GM19193 (cell line): Measurements from ENCODE around the gene MAP3K14.

Source experiments
- POLR2A ChIP-seq: IDR thresholded peaks from 4 replicates; pipeline ENCODE4 v1.6.1; 2011; ENCODE audit not compliant: insufficient read depth, insufficient read length; ENCODE audit errors: extremely low read depth

MAP3K14 gene

GRCh38 chr17:45247429-45248131 is 69.2 kb downstream of the MAP3K14 start:
- TF ChIP-seq POLR2A = peak; percentile 70

- TF ChIP-seq POLR2A = no peak
Observed at GRCh38 chr17:45246861-45247428, 69.9 kb downstream of the MAP3K14 start.

- TF ChIP-seq POLR2A = no peak
Observed at GRCh38 chr17:45246338-45246737, 70.5 kb downstream of the MAP3K14 start.

- TF ChIP-seq POLR2A = peak; percentile 13
Observed at GRCh38 chr17:45244725-45245656, 71.8 kb downstream of the MAP3K14 start.

- no peak for TF ChIP-seq POLR2A
Observed at GRCh38 chr17:45243750-45244149, 73.1 kb downstream of the MAP3K14 start.

- no peak for TF ChIP-seq POLR2A
Observed at GRCh38 chr17:45242029-45242414, 74.8 kb downstream of the MAP3K14 start.

- TF ChIP-seq POLR2A = no peak
Observed at GRCh38 chr17:45241328-45242028, 75.3 kb downstream of the MAP3K14 start.

GRCh38 chr17:45240905-45241327 is 75.9 kb downstream of the MAP3K14 start:
- no peak for TF ChIP-seq POLR2A

- peak; percentile 8 for TF ChIP-seq POLR2A
Observed at GRCh38 chr17:45238155-45238774, 78.6 kb downstream of the MAP3K14 start.

GRCh38 chr17:45237686-45238085 is 79.1 kb downstream of the MAP3K14 start:
- TF ChIP-seq POLR2A = no peak

- no peak for TF ChIP-seq POLR2A
Observed at GRCh38 chr17:45236282-45236606, 80.6 kb downstream of the MAP3K14 start.

- TF ChIP-seq POLR2A = no peak
Observed at GRCh38 chr17:45235416-45236281, 81.2 kb downstream of the MAP3K14 start.

- no peak for TF ChIP-seq POLR2A
Observed at GRCh38 chr17:45234641-45235415, 82.0 kb downstream of the MAP3K14 start.
